ENCODE data around the gene FRMD5. TPM values are rescaled to one million over a fixed set of nuclear protein-coding genes. Genes with fewer than 3 reads are reported as not detected.
A peak's percentile ranks its signal among the peaks of the same experiment; 100 is the strongest.

The FRMD5 gene
- total RNA-seq, 1 donor from 2014 or later = not detected

DNA sequence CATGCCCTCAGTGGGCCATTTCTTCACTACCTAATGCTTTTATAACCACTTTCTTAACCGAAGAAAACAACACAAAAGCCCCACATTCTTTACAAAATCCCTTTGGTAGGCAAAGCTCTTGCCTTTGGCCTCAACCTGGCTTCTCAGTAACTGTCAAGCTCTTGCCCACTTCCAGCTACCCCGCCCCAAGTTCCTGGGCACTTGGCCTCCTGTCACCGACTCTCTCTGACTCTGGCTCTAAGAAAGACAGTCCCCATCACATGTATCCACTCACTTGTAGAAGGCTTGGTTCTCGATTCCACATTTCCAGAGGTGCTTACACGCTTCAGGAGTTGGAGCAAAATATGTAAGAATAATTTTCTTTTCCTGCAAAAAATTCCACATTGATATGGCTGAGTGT is 307.2 kb downstream of the FRMD5 start:
- H3K4me3 Mint-ChIP-seq (ENCODE audit: unreplicated experiment) = no peak overlapping the region
- no peak overlapping the region for H3K27ac Mint-ChIP-seq (ENCODE audit: unreplicated experiment)
- H3K4me1 Mint-ChIP-seq (ENCODE audit: unreplicated experiment) = no peaks in the 10 kb centered on the region
- TF ChIP-seq, protein P1, sequence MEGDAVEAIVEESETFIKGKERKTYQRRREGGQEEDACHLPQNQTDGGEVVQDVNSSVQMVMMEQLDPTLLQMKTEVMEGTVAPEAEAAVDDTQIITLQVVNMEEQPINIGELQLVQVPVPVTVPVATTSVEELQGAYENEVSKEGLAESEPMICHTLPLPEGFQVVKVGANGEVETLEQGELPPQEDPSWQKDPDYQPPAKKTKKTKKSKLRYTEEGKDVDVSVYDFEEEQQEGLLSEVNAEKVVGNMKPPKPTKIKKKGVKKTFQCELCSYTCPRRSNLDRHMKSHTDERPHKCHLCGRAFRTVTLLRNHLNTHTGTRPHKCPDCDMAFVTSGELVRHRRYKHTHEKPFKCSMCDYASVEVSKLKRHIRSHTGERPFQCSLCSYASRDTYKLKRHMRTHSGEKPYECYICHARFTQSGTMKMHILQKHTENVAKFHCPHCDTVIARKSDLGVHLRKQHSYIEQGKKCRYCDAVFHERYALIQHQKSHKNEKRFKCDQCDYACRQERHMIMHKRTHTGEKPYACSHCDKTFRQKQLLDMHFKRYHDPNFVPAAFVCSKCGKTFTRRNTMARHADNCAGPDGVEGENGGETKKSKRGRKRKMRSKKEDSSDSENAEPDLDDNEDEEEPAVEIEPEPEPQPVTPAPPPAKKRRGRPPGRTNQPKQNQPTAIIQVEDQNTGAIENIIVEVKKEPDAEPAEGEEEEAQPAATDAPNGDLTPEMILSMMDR (IDR thresholded peaks at IDR 0.05) = no peak
- no peak for DNase-seq (ENCODE audit: extremely low spot score, unreplicated experiment)
- no peaks in the 10 kb centered on the region for H3K36me3 Mint-ChIP-seq (ENCODE audit: unreplicated experiment)
- H3K27me3 Mint-ChIP-seq (ENCODE audit: unreplicated experiment) = no peaks in the 10 kb centered on the region
- H3K9me3 Mint-ChIP-seq (ENCODE audit: unreplicated experiment) = no peaks in the 10 kb centered on the region

DNA sequence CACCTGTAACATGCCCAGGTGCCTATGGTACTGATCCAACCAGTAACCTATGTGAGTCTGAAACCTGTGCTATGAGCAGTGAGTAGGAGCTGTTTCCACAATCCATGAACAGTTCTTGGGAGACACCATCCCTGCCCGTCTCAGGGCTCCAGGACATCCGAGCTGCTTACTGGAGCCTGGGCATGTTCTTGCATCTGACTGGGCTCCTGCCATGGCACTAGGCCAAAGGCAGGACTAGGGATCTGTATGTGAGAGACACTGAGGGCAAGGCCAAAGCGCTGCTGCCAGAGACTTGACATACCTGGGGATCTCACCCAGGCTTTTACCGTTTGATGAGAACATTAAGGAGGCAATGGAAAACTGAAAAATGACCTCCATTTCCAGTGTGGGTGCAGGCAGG is 308.5 kb downstream of the FRMD5 start:
- Mint-ChIP-seq H3K4me1 (ENCODE audit: unreplicated experiment) (no peaks in the 10 kb centered on the region), H3K9me3 (ENCODE audit: unreplicated experiment) (no peaks in the 10 kb centered on the region), H3K4me3 (ENCODE audit: unreplicated experiment) (no peak overlapping the region), H3K27me3 (ENCODE audit: unreplicated experiment) (no peaks in the 10 kb centered on the region), H3K27ac (ENCODE audit: unreplicated experiment) (no peak overlapping the region), H3K36me3 (ENCODE audit: unreplicated experiment) (no peaks in the 10 kb centered on the region)
- no peak for DNase-seq (ENCODE audit: extremely low spot score, unreplicated experiment)
- TF ChIP-seq, protein P1 (IDR thresholded peaks at IDR 0.05) = no peak

DNA sequence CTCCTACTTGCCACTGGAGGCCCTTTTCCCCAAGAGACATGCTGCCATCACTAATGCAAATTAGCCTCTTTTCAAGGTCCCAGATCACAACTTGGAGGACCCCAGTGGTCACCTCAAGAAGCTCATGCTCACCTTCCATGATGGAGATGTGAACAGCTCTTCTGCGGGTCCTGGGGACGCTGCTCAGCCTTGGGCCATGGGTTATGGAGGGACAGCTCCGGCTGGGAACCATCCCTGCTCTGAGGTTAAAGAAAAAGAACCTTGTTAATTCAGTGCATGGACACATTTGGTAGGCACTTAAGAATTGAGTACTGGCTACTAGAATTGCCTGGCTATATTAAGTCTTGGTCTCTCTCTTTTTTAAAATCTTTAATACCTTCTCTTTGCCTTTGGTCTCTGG is 311.5 kb downstream of the FRMD5 start:
- TF ChIP-seq, protein P1 (IDR thresholded peaks at IDR 0.05) = no peak
- no peak for DNase-seq (ENCODE audit: extremely low spot score, unreplicated experiment)
- Mint-ChIP-seq H3K27me3 (ENCODE audit: unreplicated experiment) (no peaks in the 10 kb centered on the region), H3K4me1 (ENCODE audit: unreplicated experiment) (no peaks in the 10 kb centered on the region), H3K9me3 (ENCODE audit: unreplicated experiment) (no peaks in the 10 kb centered on the region), H3K36me3 (ENCODE audit: unreplicated experiment) (no peaks in the 10 kb centered on the region), H3K4me3 (ENCODE audit: unreplicated experiment) (no peak overlapping the region), H3K27ac (ENCODE audit: unreplicated experiment) (no peak overlapping the region)

DNA sequence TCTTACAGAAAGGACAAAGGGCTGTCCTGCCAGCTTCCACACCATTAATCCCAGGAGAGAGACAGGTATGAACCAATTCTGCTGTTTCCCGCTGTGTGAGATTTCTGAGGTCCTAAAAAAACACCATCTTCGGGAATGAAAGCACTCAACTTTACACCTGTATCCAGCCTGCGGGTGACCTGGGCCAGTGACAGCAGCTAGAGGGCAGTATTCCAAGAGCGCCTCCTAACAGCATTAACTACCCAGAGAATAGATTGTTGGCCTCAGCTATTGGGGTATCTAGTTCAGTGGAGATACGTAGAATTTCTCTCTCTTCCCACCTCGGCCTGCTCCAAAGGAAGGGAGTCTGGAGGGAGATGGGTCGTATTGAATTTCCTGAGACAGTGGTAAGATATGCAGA is 313.1 kb downstream of the FRMD5 start:
- Mint-ChIP-seq H3K27me3 (ENCODE audit: unreplicated experiment) (no peaks in the 10 kb centered on the region), H3K27ac (ENCODE audit: unreplicated experiment) (no peak overlapping the region), H3K36me3 (ENCODE audit: unreplicated experiment) (no peaks in the 10 kb centered on the region), H3K4me3 (ENCODE audit: unreplicated experiment) (no peak overlapping the region), H3K9me3 (ENCODE audit: unreplicated experiment) (no peaks in the 10 kb centered on the region), H3K4me1 (ENCODE audit: unreplicated experiment) (no peaks in the 10 kb centered on the region)
- no peak for DNase-seq (ENCODE audit: extremely low spot score, unreplicated experiment)
- TF ChIP-seq, protein P1 (IDR thresholded peaks at IDR 0.05) = peak; percentile 42

DNA sequence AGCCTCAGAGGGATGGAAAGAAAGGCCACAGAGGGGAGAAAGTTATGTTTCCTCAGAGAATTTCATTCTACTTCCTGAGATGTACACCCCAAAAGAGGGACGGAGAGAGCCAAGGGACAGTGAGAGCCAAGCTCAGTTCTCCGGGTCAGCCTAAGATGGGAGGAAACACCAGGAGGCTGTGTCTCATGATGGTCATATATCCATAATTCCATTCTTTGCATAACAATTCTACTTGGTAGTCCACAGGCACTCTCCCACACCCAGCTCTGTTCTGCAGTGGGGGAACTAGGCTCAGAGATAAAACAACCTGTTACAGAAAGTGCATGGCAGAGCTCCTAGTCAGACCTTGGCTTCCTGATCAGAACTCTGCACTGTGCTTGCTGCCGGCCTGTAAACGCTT is 313.8 kb downstream of the FRMD5 start:
- no peaks in the 10 kb centered on the region for H3K27me3 Mint-ChIP-seq (ENCODE audit: unreplicated experiment)
- no peak for DNase-seq (ENCODE audit: extremely low spot score, unreplicated experiment)
- no peaks in the 10 kb centered on the region for H3K4me1 Mint-ChIP-seq (ENCODE audit: unreplicated experiment)
- H3K36me3 Mint-ChIP-seq (ENCODE audit: unreplicated experiment) = no peaks in the 10 kb centered on the region
- H3K4me3 Mint-ChIP-seq (ENCODE audit: unreplicated experiment) = no peak overlapping the region
- TF ChIP-seq, protein P1 (IDR thresholded peaks at IDR 0.05) = no peak
- no peaks in the 10 kb centered on the region for H3K9me3 Mint-ChIP-seq (ENCODE audit: unreplicated experiment)
- H3K27ac Mint-ChIP-seq (ENCODE audit: unreplicated experiment) = no peak overlapping the region

Data from osteocyte (in vitro differentiated cells).